ENCODE results near the gene SEMA4G.

GRCh38 chr10:100968062-100968736 is 1.1 kb upstream of the SEMA4G start:
- TF ChIP-seq CTCF (IDR thresholded peaks at IDR 0.05; ENCODE audit: insufficient read depth, low read length, poor library complexity, severe bottlenecking) (no peak), EZH2phosphoT487 (conservative IDR thresholded peaks at IDR 0.05; ENCODE audit: low read length) (no peak)
